Sigmoid colon (tissue), 4 donors: ENCODE data around the gene PKP1.

Experiments
- CTCF ChIP-seq, 4 experiments: fragments of 450-650 bp in 3 of 4; fragments of 200-600 bp in 1 of 4; IDR thresholded peaks; one replicate each; pipeline ENCODE4 v1.5.1; 2016 to 2019; ENCODE audit warnings: antibody characterized with exemption in 4 of 4, mild to moderate bottlenecking in 3 of 4, moderate library complexity in 2 of 4
- EP300 ChIP-seq, 4 donors: sonication (generic); formaldehyde crosslinking; IDR thresholded peaks; one replicate each; pipeline ENCODE4 v1.6.1; 2017; ENCODE audit warnings: antibody characterized with exemption in 4 of 4
- POLR2A ChIP-seq, 2 donors: fragments of 450-650 bp; IDR thresholded peaks; one replicate each; pipeline ENCODE4 v1.6.1; 2016; ENCODE audit warnings: antibody characterized with exemption in 2 of 2, mild to moderate bottlenecking in 2 of 2, moderate library complexity in 2 of 2
- POLR2AphosphoS5 ChIP-seq, 4 donors: sonication (generic); formaldehyde crosslinking; IDR thresholded peaks; one replicate each; pipeline ENCODE4 v1.6.1; 2017; ENCODE audit warnings: antibody characterized with exemption in 4 of 4

- peak in 3 of 4 experiments; percentile 48 to 67 (median 64) for TF ChIP-seq CTCF (IDR thresholded peaks at IDR 0.05)
- no peak for TF ChIP-seq POLR2A (IDR thresholded peaks at IDR 0.05)
- no peak for TF ChIP-seq EP300 (IDR thresholded peaks at IDR 0.05)
- TF ChIP-seq POLR2AphosphoS5 (IDR thresholded peaks at IDR 0.05) = no peak
Measured at GRCh38 chr1:201361652-201362504, 78.6 kb downstream of the PKP1 start.
